ELF-1 (cell line): ENCODE results near the gene KIF1B.

ENCODE experiments used
- DNase-seq: peaks from one replicate; pipeline ENCODE4 v3.0.0-alpha.2; 2016; ENCODE audit warnings: low read depth, low spot score

Gene KIF1B

GRCh38 chr1:10328180-10328963, 118.0 kb downstream of the KIF1B start:
- DNase-seq: no peak

GRCh38 chr1:10337436-10337835, 127.1 kb downstream of the KIF1B start:
- DNase-seq: no peak

- peak; percentile 49 for DNase-seq
These were observed 127.7 kb downstream of the KIF1B start for GRCh38 chr1:10338047-10338446.

GRCh38 chr1:10338611-10339010, 128.2 kb downstream of the KIF1B start:
- peak; percentile 34 for DNase-seq

- DNase-seq: no peak
These were observed 128.7 kb downstream of the KIF1B start for GRCh38 chr1:10339036-10339567.

GRCh38 chr1:10339815-10340214, 129.4 kb downstream of the KIF1B start:
- DNase-seq: peak; percentile 82

GRCh38 chr1:10340930-10341590, 130.7 kb downstream of the KIF1B start:
- DNase-seq: no peak

GRCh38 chr1:10347109-10347508, 136.7 kb downstream of the KIF1B start:
- DNase-seq: no peak

GRCh38 chr1:10353282-10353681, 142.9 kb downstream of the KIF1B start:
- peak; percentile 65 for DNase-seq

- DNase-seq: no peak
These were observed 143.3 kb downstream of the KIF1B start for GRCh38 chr1:10353693-10354092.

GRCh38 chr1:10360045-10360444, 149.7 kb downstream of the KIF1B start:
- no peak for DNase-seq

GRCh38 chr1:10361515-10361914, 151.1 kb downstream of the KIF1B start:
- no peak for DNase-seq

- DNase-seq: no peak
These were observed 157.8 kb downstream of the KIF1B start for GRCh38 chr1:10368194-10368593.

- no peak for DNase-seq
These were observed 164.1 kb downstream of the KIF1B start for GRCh38 chr1:10374442-10374860.

GRCh38 chr1:10377365-10378029, 167.1 kb downstream of the KIF1B start:
- peak; percentile 63 for DNase-seq

GRCh38 chr1:10378081-10378841, 167.9 kb downstream of the KIF1B start:
- peak; percentile 75 for DNase-seq

- no peak for DNase-seq
These were observed 168.8 kb downstream of the KIF1B start for GRCh38 chr1:10379101-10379620.

- no peak for DNase-seq
These were observed 169.3 kb downstream of the KIF1B start for GRCh38 chr1:10379676-10380075.

GRCh38 chr1:10380594-10381275, 170.4 kb downstream of the KIF1B start:
- DNase-seq: no peak

GRCh38 chr1:10383630-10384029, 173.3 kb downstream of the KIF1B start:
- DNase-seq: no peak

GRCh38 chr1:10384219-10384618, 173.8 kb downstream of the KIF1B start:
- DNase-seq: no peak
